GM21367 (cell line): ENCODE results near the gene SRY.
"Not testable (repeated sequence)": the region's sequence is repeated elsewhere in the genome, so short reads cannot be mapped to it uniquely, and the experiment has no call there.

Experiments used
- ATAC-seq: cut with Tn5 transposase; IDR thresholded peaks from one replicate; pipeline ENCODE4 v1.9.1; 2021; ENCODE audit not compliant: unreplicated experiment

The SRY gene

GRCh38 chrY:2787600-2787999 is at the start of gene SRY:
Gene SRY, minus strand, starts transcription at chrY:2787682. Its CDS starts 79 bp downstream, at chrY:2787603.
- no peak for ATAC-seq

- no peak for ATAC-seq
Observed at GRCh38 chrY:2837078-2837477, 49.6 kb upstream of the SRY start.

- ATAC-seq, result no peak
Observed at GRCh38 chrY:2835230-2835629, 47.7 kb upstream of the SRY start.

- ATAC-seq, result no peak
Observed at GRCh38 chrY:2828497-2828896, 41.0 kb upstream of the SRY start.

GRCh38 chrY:2824471-2824870 is 37.0 kb upstream of the SRY start:
- ATAC-seq, result no peak

GRCh38 chrY:2817146-2817896 is 29.8 kb upstream of the SRY start:
- not testable (repeated sequence) for ATAC-seq

GRCh38 chrY:2800246-2800645 is 12.8 kb upstream of the SRY start:
- no peak for ATAC-seq

GRCh38 chrY:2797991-2798390 is 10.5 kb upstream of the SRY start:
- ATAC-seq, result no peak

GRCh38 chrY:2796977-2797523 is 9.6 kb upstream of the SRY start:
- no peak for ATAC-seq

- no peak for ATAC-seq
Observed at GRCh38 chrY:2789756-2790155, 2.3 kb upstream of the SRY start.

GRCh38 chrY:2786876-2787512 is 488 bp downstream of the SRY start:
- ATAC-seq, result no peak
